Activated CD8-positive, alpha-beta T cell treated with anti-CD3 and anti-CD28 coated beads, Interleukin-2, amount 10 ng/mL, durations not matched to agents 7 days and 5 days (primary cell): Measurements from ENCODE around the gene NCOA5. TPM values are rescaled to one million over a fixed set of nuclear protein-coding genes. Genes with fewer than 3 reads are reported as not detected.
A peak's percentile ranks its signal among the peaks of the same experiment; 100 is the strongest.

Source experiments
- ATAC-seq: fragments of 150-1000 bp; cut with Tn5 transposase; one replicate; pipeline ENCODE4 v1.10.0; 2021; ENCODE audit warnings: moderate library complexity
- CTCF ChIA-PET: fragments of 350-600 bp; sonication (Branson Sonifier 250); formaldehyde crosslinking; loops from one replicate; lab custom pipeline; 2021; ENCODE audit warnings: antibody characterized with exemption; lab: Charles Lee
- POLR2A ChIA-PET: fragments of 350-600 bp; sonication (Branson Sonifier 250); formaldehyde crosslinking; loops from one replicate; lab custom pipeline; 2021; ENCODE audit warnings: antibody characterized with exemption; lab: Charles Lee
- DNase-seq: peaks from one replicate; pipeline ENCODE4 v3.0.0-alpha.2; 2020
- H3K27ac Mint-ChIP-seq: one replicate; pipeline ENCODE4 v1.8.0; 2021; ENCODE audit warnings: mild to moderate bottlenecking, mixed read lengths
- H3K27me3 Mint-ChIP-seq: one replicate; pipeline ENCODE4 v1.8.0; 2021; ENCODE audit warnings: low read depth, mixed read lengths
- H3K36me3 Mint-ChIP-seq: one replicate; pipeline ENCODE4 v1.8.0; 2021; ENCODE audit warnings: low read depth, mixed read lengths
- H3K4me1 Mint-ChIP-seq: one replicate; pipeline ENCODE4 v1.8.0; 2021; ENCODE audit warnings: low read depth, mixed read lengths
- H3K4me3 Mint-ChIP-seq: one replicate; pipeline ENCODE4 v1.8.0; 2021; ENCODE audit warnings: mild to moderate bottlenecking, mixed read lengths
- H3K9me3 Mint-ChIP-seq: one replicate; pipeline ENCODE4 v1.8.0; 2022; ENCODE audit warnings: mixed read lengths; ENCODE audit not compliant: insufficient read depth
- total RNA-seq, 2 experiments: library from RNA; stranded (reverse); gene quantifications; one replicate each; pipeline ENCODE4 v1.2.3, GENCODE V29; 2021

NCOA5 gene
- total RNA-seq, 2 experiments from 2014 or later = 30.3 to 30.9 TPM

- DNase-seq = no peak
- Mint-ChIP-seq H3K36me3 (no peaks in the 10 kb centered on the region), H3K4me1 (no peaks in the 10 kb centered on the region), H3K9me3 (no peaks in the 10 kb centered on the region), H3K27ac (no peak overlapping the region), H3K4me3 (no peak overlapping the region), H3K27me3 (peaks cover 3% of the 10 kb centered on the region)
- ATAC-seq = no peak
- ChIA-PET CTCF (no interaction called here), POLR2A (no interaction called here)
These were observed 41.9 kb downstream of the NCOA5 start for GRCh38 chr20:46047821-46048220.

- ChIA-PET CTCF (no interaction called here), POLR2A (no interaction called here)
- DNase-seq (no peak), ATAC-seq (no peak)
- Mint-ChIP-seq H3K9me3 (no peaks in the 10 kb centered on the region), H3K27ac (no peak overlapping the region), H3K36me3 (no peaks in the 10 kb centered on the region), H3K4me3 (no peak overlapping the region), H3K4me1 (no peaks in the 10 kb centered on the region), H3K27me3 (peaks cover 5% of the 10 kb centered on the region)
These were observed 43.0 kb downstream of the NCOA5 start for GRCh38 chr20:46046588-46047310.

DNA sequence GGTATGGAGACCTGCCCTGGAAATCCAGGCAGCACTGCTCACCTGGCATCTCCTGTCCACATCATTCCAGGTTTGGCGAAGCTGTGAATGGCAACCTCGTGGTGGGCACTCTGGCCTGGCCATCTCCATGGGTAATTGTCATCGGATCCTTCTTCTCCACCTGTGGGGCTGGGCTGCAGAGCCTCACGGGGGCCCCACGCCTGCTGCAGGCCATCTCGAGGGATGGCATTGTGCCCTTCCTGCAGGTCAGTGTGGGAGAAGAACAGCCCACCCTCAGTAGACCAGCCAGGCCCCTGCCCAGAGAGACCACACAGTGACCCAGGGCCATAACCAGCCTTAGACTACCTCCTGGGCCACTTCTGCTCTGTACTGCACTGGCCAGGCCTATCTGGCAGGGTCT lies 44.9 kb downstream of the NCOA5 start:
- no peak overlapping the region for H3K27ac Mint-ChIP-seq
- POLR2A ChIA-PET = no interaction called here

DNA sequence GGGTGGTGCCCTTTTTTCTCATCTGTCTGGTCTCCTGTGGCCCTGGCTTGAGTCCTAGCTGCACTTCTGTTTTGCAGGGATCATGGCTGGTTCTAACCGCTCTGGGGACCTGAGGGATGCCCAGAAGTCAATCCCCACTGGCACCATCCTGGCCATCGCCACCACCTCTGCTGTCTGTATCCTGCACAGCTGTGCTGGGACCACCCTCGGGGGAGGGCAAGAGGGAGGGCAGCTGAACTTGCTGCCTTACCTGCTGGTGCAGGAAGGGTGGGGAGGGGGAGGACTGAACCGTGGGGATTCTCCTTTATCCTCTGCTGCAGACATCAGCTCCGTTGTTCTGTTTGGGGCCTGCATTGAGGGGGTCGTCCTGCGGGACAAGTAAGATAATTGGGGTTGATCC lies 46.2 kb downstream of the NCOA5 start:
- DNase-seq (no peak), ATAC-seq (no peak)
- no peak overlapping the region for H3K27ac Mint-ChIP-seq
- ChIA-PET POLR2A (no interaction called here), CTCF (no interaction called here)
- no peaks in the 10 kb centered on the region for H3K9me3 Mint-ChIP-seq
- no peak overlapping the region for H3K4me3 Mint-ChIP-seq
- H3K4me1 Mint-ChIP-seq = no peaks in the 10 kb centered on the region
- no peaks in the 10 kb centered on the region for H3K36me3 Mint-ChIP-seq
- peaks cover 4% of the 10 kb centered on the region for H3K27me3 Mint-ChIP-seq

More for the DNA sequence above, 44.9 kb downstream of the NCOA5 start:
- CTCF ChIA-PET = no interaction called here
- no peaks in the 10 kb centered on the region for H3K9me3 Mint-ChIP-seq
- ATAC-seq (no peak), DNase-seq (no peak)
- no peaks in the 10 kb centered on the region for H3K4me1 Mint-ChIP-seq
- H3K36me3 Mint-ChIP-seq = no peaks in the 10 kb centered on the region
- no peak overlapping the region for H3K4me3 Mint-ChIP-seq
- peaks cover 5% of the 10 kb centered on the region for H3K27me3 Mint-ChIP-seq

DNA sequence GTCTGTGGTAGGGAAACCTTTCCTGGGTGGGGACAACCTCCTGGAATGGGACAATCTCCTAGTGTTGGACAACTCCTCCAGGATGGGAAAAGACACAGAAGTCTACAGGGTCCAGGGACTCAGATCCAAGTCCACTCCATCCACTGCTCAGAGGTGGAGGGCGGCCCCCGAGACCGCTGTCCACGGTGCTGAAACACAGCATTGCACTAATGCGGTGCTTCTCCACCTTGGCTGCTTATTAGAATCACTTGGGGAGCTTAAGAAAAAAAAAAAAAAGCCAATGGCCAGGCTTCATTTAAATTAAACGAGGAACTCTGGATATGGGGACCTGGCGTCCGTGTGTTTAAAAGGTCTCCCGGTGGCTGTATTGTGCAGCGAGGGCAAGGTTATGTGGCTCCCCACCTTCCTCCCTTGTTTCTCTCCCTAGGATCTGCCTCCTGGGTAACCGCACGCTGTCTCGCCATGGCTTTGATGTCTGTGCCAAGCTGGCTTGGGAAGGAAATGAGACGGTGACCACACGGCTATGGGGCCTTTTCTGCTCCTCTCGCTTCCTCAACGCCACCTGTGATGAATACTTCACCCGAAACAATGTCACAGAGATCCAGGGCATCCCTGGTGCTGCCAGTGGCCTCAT lies 48.7 kb downstream of the NCOA5 start:
- POLR2A ChIA-PET = no interaction called here
- Mint-ChIP-seq H3K36me3 (no peaks in the 10 kb centered on the region), H3K9me3 (no peaks in the 10 kb centered on the region), H3K4me1 (no peaks in the 10 kb centered on the region), H3K27ac (no peak overlapping the region), H3K4me3 (no peak overlapping the region), H3K27me3 (peaks cover 7% of the 10 kb centered on the region)
- DNase-seq (peak; percentile 73), ATAC-seq (peak; percentile 84)
- CTCF ChIA-PET = no interaction called here

DNA sequence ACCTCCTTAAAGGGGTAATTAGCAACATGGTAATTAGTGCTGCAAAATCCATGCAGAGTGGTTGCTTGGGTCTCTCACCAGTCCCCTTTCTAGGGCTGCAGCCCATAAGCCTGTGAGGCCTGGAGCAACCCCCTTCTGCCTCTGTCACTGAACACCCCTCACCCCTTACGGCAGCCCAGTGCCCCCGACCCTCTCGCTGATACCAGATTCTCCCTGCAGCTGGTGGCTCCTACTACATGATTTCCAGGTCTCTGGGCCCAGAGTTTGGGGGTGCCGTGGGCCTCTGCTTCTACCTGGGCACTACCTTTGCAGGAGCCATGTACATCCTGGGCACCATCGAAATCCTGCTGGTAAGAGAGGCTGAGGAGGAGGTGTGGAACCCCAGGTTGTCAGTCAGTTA lies 52.7 kb downstream of the NCOA5 start:
- Mint-ChIP-seq H3K4me1 (no peaks in the 10 kb centered on the region), H3K27me3 (peaks cover 28% of the 10 kb centered on the region), H3K36me3 (no peaks in the 10 kb centered on the region), H3K4me3 (no peak overlapping the region), H3K9me3 (no peaks in the 10 kb centered on the region), H3K27ac (no peak overlapping the region)
- ChIA-PET POLR2A (no interaction called here), CTCF (interaction anchor here (2.9 kb wide), 1 partner anchor 14 kb away, joined by 8 read pairs; no protein-coding TSS in a partner anchor)
- ATAC-seq = no peak
- no peak for DNase-seq

GRCh38 chr20:46036370-46036769 lies 53.4 kb downstream of the NCOA5 start:
- H3K27me3 Mint-ChIP-seq = peaks cover 26% of the 10 kb centered on the region
- H3K27ac Mint-ChIP-seq = no peak overlapping the region
- no peaks in the 10 kb centered on the region for H3K36me3 Mint-ChIP-seq
- no peaks in the 10 kb centered on the region for H3K9me3 Mint-ChIP-seq
- DNase-seq = no peak
- no peak overlapping the region for H3K4me3 Mint-ChIP-seq
- ATAC-seq = no peak
- ChIA-PET CTCF (interaction anchor here (2.9 kb wide), 1 partner anchor 14 kb away, joined by 8 read pairs; no protein-coding TSS in a partner anchor), POLR2A (no interaction called here)
- no peaks in the 10 kb centered on the region for H3K4me1 Mint-ChIP-seq

DNA sequence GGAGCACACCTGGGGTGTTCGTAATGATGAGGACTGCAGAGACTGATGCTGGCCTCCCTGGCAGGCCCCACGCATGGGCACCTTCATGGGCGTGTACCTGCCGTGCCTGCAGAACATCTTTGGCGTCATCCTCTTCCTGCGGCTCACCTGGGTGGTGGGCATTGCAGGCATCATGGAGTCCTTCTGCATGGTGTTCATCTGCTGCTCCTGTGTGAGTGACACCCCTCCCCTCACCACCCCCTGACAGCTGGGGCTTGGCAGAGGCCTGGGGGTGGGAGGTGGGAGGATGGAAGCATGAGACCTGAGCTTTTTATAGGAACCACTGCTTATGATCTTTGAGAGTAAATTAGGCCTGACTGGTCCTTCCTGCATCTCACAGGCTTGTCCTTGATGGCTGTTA lies 54.0 kb downstream of the NCOA5 start:
- no peaks in the 10 kb centered on the region for H3K36me3 Mint-ChIP-seq
- ChIA-PET CTCF (interaction anchor here (2.9 kb wide), 1 partner anchor 13 kb away, joined by 8 read pairs; no protein-coding TSS in a partner anchor), POLR2A (no interaction called here)
- no peaks in the 10 kb centered on the region for H3K4me1 Mint-ChIP-seq
- no peak overlapping the region for H3K4me3 Mint-ChIP-seq
- DNase-seq (no peak), ATAC-seq (no peak)
- peaks cover 30% of the 10 kb centered on the region for H3K27me3 Mint-ChIP-seq
- H3K9me3 Mint-ChIP-seq = no peaks in the 10 kb centered on the region
- no peak overlapping the region for H3K27ac Mint-ChIP-seq

DNA sequence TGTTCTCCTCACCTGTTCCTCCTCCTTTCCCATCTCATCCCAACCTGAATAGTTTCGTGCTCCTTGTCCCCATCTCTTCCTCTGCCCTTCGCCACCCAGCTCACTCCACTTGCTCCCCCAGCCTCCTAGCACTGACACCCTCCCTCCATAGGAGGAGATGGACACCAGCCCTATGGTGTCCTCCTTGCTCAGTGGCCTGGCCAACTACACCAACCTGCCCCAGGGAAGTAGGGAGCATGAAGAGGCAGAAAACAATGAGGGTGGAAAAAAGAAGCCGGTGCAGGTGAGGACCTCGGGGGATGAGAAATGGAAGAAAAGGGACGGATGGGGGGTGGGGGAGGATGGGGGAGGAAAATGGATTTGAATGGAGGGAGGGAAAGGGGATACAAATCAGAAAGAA lies 54.5 kb downstream of the NCOA5 start:
- DNase-seq (no peak), ATAC-seq (no peak)
- Mint-ChIP-seq H3K4me3 (no peak overlapping the region), H3K4me1 (no peaks in the 10 kb centered on the region), H3K9me3 (no peaks in the 10 kb centered on the region), H3K27ac (no peak overlapping the region), H3K36me3 (no peaks in the 10 kb centered on the region), H3K27me3 (peaks cover 34% of the 10 kb centered on the region)
- ChIA-PET POLR2A (no interaction called here), CTCF (interaction anchor here (2.9 kb wide), 1 partner anchor 13 kb away, joined by 8 read pairs; no protein-coding TSS in a partner anchor)

- CTCF ChIA-PET = no interaction called here
- ATAC-seq (no peak), DNase-seq (no peak)
- Mint-ChIP-seq H3K4me3 (no peak overlapping the region), H3K9me3 (no peaks in the 10 kb centered on the region), H3K36me3 (no peaks in the 10 kb centered on the region), H3K27me3 (peaks cover 42% of the 10 kb centered on the region), H3K4me1 (no peaks in the 10 kb centered on the region), H3K27ac (no peak overlapping the region)
- POLR2A ChIA-PET = no interaction called here
These were observed 55.7 kb downstream of the NCOA5 start for GRCh38 chr20:46034039-46034438.

GRCh38 chr20:46031701-46032254 lies 58.0 kb downstream of the NCOA5 start:
- ATAC-seq (peak; percentile 28), DNase-seq (no peak)
- H3K4me1 Mint-ChIP-seq = no peaks in the 10 kb centered on the region
- H3K9me3 Mint-ChIP-seq = no peaks in the 10 kb centered on the region
- no peak overlapping the region for H3K4me3 Mint-ChIP-seq
- ChIA-PET CTCF (interaction anchor here (1.0 to 1.7 kb wide), 3 partner anchors 9 to 53 kb away, joined by 3 to 5 read pairs (median 3); no protein-coding TSS in a partner anchor), POLR2A (interaction anchor here (0.6 kb wide), 1 partner anchor 1072 kb away, joined by 3 read pairs; the partner anchor contains the start of gene TOMM34)
- H3K27me3 Mint-ChIP-seq = peaks cover 48% of the 10 kb centered on the region
- no peaks in the 10 kb centered on the region for H3K36me3 Mint-ChIP-seq
- H3K27ac Mint-ChIP-seq = no peak overlapping the region
